Muscle of leg (tissue), 11 donors: ENCODE results near the gene POLR2L. TPM values are rescaled to one million over a fixed set of nuclear protein-coding genes. Genes with fewer than 3 reads are reported as not detected.
A peak's percentile ranks its signal among the peaks of the same experiment; 100 is the strongest.

ENCODE experiments used
- DNase-seq: peaks from one replicate; pipeline ENCODE4 v3.0.0; 2013
- H3K27ac ChIP-seq: one replicate; pipeline ENCODE4 v1.5.1; 2013; ENCODE audit warnings: mild to moderate bottlenecking, low read length, control low read depth
- H3K27me3 ChIP-seq: one replicate; pipeline ENCODE4 v1.6.1; 2013; ENCODE audit warnings: low read length; ENCODE audit not compliant: control insufficient read depth, insufficient read depth
- H3K36me3 ChIP-seq: one replicate; pipeline ENCODE4 v1.6.1; 2013; ENCODE audit warnings: low read length; ENCODE audit not compliant: control insufficient read depth, insufficient read depth
- H3K4me1 ChIP-seq: one replicate; pipeline ENCODE4 v1.6.1; 2013; ENCODE audit warnings: low read length; ENCODE audit not compliant: control insufficient read depth, insufficient read depth
- H3K4me3 ChIP-seq: one replicate; pipeline ENCODE4 v1.5.1; 2013; ENCODE audit warnings: low read length, control low read depth
- H3K9me3 ChIP-seq: replicated peaks from 2 replicates; pipeline ENCODE4 v1.6.1; 2013; ENCODE audit warnings: low read depth, low read length; ENCODE audit not compliant: control insufficient read depth
- WGBS: methylation state at CpG from one replicate; pipeline ENCODE4 v1.1.5; 2013; ENCODE audit warnings: missing lambda C conversion rate; ENCODE audit not compliant: insufficient coverage; 5-methylcytosine and 5-hydroxymethylcytosine counted together
- polyA plus RNA-seq, 8 donors: library from polyadenylated mRNA; unstranded; fragments of 120-200 nt; gene quantifications; one replicate each; pipeline versions ENCODE4 v1.2.1 to v1.2.3, GENCODE V29; 2013; ENCODE audit warnings: inconsistent platforms in 1 of 8, low replicate concordance in 1 of 8; ENCODE audit not compliant: insufficient read length in 8 of 8, insufficient read depth in 1 of 8
- total RNA-seq: library from RNA; stranded (reverse); fragments of 120-200 nt; gene quantifications from one replicate; pipeline ENCODE4 v1.2.4, GENCODE V29; 2013

POLR2L gene
- total and polyA plus RNA-seq, 9 donors, result 97.7 to 147 (median 120) TPM

- no peak overlapping the region for H3K4me3 ChIP-seq
- WGBS, result 88% methylated on average over 25 of the region's 31 CpGs
- no peak overlapping the region for H3K27ac ChIP-seq
- H3K27me3 ChIP-seq, result no peaks in the 10 kb centered on the region
- H3K9me3 ChIP-seq, result no peaks in the 10 kb centered on the region
- H3K36me3 ChIP-seq, result peaks cover 37% of the 10 kb centered on the region
- DNase-seq, result no peak
- H3K4me1 ChIP-seq, result peaks cover 29% of the 10 kb centered on the region
Measured at GRCh38 chr11:863910-864827, 21.8 kb upstream of the POLR2L start.

GRCh38 chr11:863023-863909 is 20.9 kb upstream of the POLR2L start:
- 55% methylated on average over 18 of the region's 24 CpGs for WGBS
- Histone ChIP-seq H3K36me3 (peaks cover 28% of the 10 kb centered on the region), H3K4me3 (no peak overlapping the region)

GRCh38 chr11:862696-863022 is 20.3 kb upstream of the POLR2L start:
- H3K4me1 ChIP-seq, result peaks cover 34% of the 10 kb centered on the region
- H3K27ac ChIP-seq, result no peak overlapping the region
- 43% methylated on average over 9 of the region's 12 CpGs for WGBS
- DNase-seq, result no peak
- no peak overlapping the region for H3K4me3 ChIP-seq
- no peaks in the 10 kb centered on the region for H3K27me3 ChIP-seq
- no peaks in the 10 kb centered on the region for H3K9me3 ChIP-seq
- H3K36me3 ChIP-seq, result peaks cover 26% of the 10 kb centered on the region

More at GRCh38 chr11:863023-863909, 20.9 kb upstream of the POLR2L start:
- Histone ChIP-seq H3K9me3 (no peaks in the 10 kb centered on the region), H3K4me1 (peaks cover 34% of the 10 kb centered on the region), H3K27ac (no peak overlapping the region), H3K27me3 (no peaks in the 10 kb centered on the region)
- no peak for DNase-seq

GRCh38 chr11:862081-862661 is 19.8 kb upstream of the POLR2L start:
- Histone ChIP-seq H3K27ac (no peak overlapping the region), H3K36me3 (peaks cover 26% of the 10 kb centered on the region), H3K9me3 (no peaks in the 10 kb centered on the region), H3K27me3 (no peaks in the 10 kb centered on the region), H3K4me1 (peaks cover 34% of the 10 kb centered on the region), H3K4me3 (no peak overlapping the region)
- DNase-seq, result no peak
- 29% methylated on average over 20 of the region's 20 CpGs for WGBS

DNA sequence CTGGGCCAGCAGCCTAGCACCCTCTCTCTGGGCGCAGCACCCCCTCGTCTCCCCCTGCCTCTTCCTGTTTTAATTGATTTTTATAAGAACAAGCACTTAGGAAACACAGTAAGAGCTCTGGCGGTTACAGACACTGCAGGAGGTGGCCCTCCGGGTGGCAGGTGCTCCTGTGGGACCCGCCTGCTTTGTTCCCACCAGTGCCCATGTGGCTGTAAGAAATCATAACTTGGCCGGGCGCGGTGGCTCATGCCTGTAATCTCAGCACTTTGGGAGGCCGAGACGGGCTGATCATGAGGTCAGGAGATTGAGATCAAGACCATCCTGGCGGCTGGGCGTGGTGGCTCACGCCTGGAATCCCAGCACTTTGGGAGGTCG is 18.8 kb upstream of the POLR2L start:
- 91% methylated on average over 11 of the region's 14 CpGs for WGBS
- Histone ChIP-seq H3K9me3 (no peaks in the 10 kb centered on the region), H3K27me3 (no peaks in the 10 kb centered on the region), H3K4me3 (no peak overlapping the region), H3K36me3 (peaks cover 17% of the 10 kb centered on the region), H3K27ac (no peak overlapping the region), H3K4me1 (peaks cover 45% of the 10 kb centered on the region)
- no peak for DNase-seq

DNA sequence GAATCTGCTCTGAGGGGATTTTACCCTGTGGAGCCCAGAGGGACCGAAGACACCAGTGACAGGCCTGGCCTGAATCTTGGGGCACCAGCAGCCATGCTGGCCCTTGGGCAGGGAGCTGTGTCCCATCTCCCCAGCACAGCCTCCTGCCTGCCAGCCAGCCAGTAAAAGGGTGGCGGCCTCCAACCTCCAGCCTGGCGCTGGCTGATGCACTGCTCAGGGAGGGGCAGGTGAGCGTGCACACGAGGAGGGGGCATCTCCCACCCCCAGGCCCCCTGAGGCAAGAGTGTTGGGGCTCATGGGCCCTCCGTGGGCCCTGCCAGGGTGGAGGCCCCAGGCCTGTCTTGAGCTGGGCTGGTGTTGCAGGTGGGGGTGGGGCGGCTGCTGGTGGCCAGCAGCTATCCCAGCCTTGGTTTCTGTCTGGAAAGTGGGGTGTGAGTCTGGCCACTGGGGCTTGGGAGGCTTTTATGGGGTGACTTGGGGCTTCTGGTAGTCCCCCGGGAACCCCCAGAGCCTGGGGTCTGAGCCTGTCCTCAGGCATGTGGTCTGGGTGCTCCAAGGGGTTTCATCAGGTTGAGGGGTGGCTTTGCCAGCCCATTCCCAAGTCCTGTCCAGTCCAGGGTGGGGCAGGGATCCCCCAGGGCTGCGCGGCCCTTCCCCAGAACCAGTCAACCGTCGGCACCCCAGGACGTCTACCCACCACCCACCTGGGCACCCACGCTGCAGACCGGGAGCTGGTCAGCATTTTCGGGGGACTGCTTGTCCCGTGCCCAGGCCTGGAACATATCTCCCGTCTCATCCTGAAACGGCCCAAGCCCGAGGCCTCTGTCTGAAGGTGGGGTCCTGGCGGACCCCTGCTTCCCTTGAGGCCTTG is 18.1 kb upstream of the POLR2L start:
- Histone ChIP-seq H3K4me1 (peaks cover 51% of the 10 kb centered on the region), H3K27me3 (no peaks in the 10 kb centered on the region), H3K9me3 (no peaks in the 10 kb centered on the region), H3K27ac (no peak overlapping the region), H3K36me3 (peaks cover 10% of the 10 kb centered on the region), H3K4me3 (no peak overlapping the region)
- DNase-seq, result no peak
- WGBS, result 82% methylated on average over 16 of the region's 21 CpGs

GRCh38 chr11:859394-860131 is 17.2 kb upstream of the POLR2L start:
- H3K9me3 ChIP-seq, result no peaks in the 10 kb centered on the region
- peaks cover 6% of the 10 kb centered on the region for H3K36me3 ChIP-seq
- peak; percentile 88 for DNase-seq
- peaks cover 60% of the 10 kb centered on the region for H3K4me1 ChIP-seq
- H3K27me3 ChIP-seq, result no peaks in the 10 kb centered on the region
- no peak overlapping the region for H3K27ac ChIP-seq
- no peak overlapping the region for H3K4me3 ChIP-seq
- 37% methylated on average over 20 of the region's 31 CpGs for WGBS

DNA sequence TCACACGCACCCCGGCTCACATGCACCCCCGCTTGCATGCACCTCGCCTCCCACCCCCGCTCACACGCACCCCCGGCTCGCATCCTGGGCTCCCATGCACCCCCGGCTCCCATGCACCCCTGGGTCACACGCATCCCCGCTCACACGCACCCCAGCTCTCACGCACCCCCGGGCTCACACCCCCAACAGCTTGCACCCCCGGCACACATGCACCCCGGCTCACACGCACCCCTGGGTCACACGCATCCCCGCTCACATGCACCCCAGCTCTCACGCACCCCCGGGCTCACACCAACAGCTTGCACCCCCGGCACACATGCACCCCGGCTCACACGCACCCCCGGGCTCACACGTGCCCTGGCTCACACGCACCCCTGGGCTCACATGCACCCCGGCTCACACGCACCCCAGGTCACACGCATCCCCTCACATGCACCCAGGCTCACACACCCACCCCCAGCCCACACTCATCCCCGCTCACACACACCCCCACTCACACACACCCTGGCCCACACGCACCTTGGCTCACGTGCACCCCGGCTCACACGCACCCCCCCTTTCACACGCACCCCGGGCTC is 16.5 kb upstream of the POLR2L start:
- Histone ChIP-seq H3K4me3 (no peak overlapping the region), H3K9me3 (no peaks in the 10 kb centered on the region), H3K27ac (no peak overlapping the region), H3K36me3 (peaks cover 4% of the 10 kb centered on the region), H3K4me1 (peaks cover 67% of the 10 kb centered on the region), H3K27me3 (no peaks in the 10 kb centered on the region)
- 89% methylated on average over 30 of the region's 37 CpGs for WGBS
- no peak for DNase-seq
